Fibroblast of skin of scalp (primary cell): ENCODE data around the gene SETD4.
A peak's percentile ranks its signal among the peaks of the same experiment; 100 is the strongest.

Experiments used
- DNase-seq: peaks from one replicate; pipeline ENCODE4 v3.0.0-alpha.2; 2013

The SETD4 gene

DNA sequence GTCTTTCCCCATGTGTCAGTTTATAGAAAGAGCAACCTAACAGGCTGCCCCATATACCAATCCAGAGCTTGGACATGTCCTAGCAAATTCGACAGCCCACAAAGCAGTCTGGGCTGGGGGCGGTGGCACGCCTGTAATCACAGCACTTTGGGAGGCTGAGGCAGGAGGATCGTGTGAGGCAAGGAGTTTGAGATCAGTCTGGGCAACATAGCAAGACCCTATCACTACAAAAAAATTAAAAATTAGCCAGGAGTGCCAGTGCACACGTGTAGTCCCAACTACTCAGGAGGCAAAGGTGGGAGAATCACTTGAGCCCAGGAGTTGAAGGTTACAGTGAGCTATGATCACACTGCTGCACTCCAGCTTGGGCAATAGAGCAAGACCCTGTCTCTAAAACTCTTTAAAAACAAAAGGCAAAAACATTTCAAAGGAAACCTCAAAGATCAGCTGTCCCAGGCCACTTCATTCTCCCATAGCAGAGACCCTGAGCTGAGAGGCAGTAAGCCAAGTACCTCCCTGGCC, 54.4 kb downstream of the SETD4 start:
- no peak for DNase-seq

GRCh38 chr21:36005018-36005417, 55.3 kb downstream of the SETD4 start:
- peak; percentile 18 for DNase-seq

- DNase-seq = peak; percentile 40
Observed at GRCh38 chr21:36004441-36004840, 55.9 kb downstream of the SETD4 start.

- DNase-seq = no peak
Observed at GRCh38 chr21:36003776-36004175, 56.5 kb downstream of the SETD4 start.

- DNase-seq = no peak
Observed at GRCh38 chr21:35996217-35996616, 64.1 kb downstream of the SETD4 start.

DNA sequence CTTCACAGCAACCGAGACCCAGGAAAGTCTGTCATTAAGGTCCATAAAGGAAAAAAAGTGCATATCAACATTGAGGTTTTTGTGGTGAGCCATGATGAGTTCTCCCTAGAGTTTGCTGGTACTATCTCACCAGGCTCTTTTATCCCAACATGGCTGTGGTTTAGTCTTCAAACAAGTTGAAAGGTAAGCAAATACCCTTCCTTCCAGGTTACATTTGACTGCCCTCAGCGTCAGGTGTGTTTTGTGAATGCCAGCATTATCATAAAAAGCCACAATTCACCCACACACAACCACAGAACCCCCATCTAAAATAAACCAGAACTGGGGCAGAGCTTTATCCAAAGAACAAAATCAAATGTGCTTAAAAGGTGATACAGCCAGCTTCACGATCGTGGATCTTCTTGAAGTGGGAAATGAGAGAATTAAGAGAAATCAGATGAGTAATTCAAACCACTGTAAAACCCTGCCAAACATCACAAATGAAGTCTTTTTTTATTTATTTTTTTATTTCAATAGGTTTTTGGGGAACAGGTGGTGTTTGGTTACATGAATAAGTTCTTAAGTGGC, 64.7 kb downstream of the SETD4 start:
- no peak for DNase-seq

- DNase-seq = no peak
Observed at GRCh38 chr21:35994613-35995012, 65.7 kb downstream of the SETD4 start.

DNA sequence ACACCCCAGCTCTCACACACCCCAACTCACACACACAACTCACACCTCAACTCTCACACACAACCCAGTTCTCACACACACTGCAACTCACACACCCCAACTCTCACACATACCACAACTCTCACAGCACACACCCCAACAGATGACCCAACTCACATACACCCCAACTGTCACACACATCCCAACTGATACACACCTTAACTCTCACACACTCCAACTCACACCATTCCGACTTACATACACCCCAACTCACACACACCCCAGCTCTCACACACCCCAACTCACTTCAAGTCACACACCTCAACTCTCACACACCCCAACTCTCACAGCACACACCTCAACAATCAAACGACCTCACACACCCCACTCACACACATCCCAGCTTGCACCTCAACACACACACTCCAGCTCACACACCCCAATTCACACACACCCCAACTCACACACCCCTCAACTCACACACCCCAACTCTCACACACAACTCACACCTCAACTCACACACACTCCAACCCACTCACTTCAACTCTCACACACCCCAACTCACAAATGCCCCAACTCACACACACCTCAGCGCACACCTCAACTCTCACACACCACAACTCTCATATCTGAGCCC, 66.3 kb downstream of the SETD4 start:
- DNase-seq = no peak

DNA sequence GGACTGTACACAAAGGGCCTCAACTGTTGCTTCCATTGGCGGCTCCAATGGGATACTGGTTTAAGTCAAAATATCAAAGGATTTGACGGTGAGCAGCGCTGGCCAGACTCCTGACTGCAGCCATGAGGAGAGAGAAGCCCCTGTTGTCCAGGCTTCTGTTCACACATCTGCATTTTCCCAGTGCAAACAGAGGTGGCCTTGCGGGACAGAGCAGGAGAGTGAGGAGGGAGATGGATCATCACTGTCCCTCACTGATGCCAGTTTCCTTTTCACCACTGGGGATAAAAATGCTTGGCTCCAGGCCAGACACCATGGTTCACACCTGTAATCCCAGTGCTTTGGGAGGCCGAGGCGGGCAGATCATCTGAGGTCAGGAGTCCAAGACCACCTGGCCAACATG, 69.2 kb downstream of the SETD4 start:
- no peak for DNase-seq

DNA sequence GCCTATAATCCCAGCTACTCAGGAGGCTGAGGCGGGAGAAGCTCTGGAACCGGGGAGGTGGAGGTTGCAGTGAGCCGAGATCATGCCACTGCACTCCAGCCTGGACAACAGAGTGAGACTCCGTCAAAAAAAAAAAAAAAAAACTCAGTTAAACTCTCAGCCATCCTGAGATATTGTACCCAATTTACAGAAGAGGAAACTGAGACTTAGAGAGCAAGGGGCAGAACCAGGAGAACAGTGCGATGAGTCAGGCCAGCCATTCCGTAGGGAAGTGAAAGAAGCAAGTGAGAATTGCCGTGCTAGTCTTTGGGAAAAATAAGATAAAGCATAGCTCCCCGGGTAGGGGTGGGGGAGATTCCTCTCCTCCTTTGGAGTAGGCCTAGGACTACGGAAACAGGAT, 69.7 kb downstream of the SETD4 start:
- DNase-seq = no peak

DNA sequence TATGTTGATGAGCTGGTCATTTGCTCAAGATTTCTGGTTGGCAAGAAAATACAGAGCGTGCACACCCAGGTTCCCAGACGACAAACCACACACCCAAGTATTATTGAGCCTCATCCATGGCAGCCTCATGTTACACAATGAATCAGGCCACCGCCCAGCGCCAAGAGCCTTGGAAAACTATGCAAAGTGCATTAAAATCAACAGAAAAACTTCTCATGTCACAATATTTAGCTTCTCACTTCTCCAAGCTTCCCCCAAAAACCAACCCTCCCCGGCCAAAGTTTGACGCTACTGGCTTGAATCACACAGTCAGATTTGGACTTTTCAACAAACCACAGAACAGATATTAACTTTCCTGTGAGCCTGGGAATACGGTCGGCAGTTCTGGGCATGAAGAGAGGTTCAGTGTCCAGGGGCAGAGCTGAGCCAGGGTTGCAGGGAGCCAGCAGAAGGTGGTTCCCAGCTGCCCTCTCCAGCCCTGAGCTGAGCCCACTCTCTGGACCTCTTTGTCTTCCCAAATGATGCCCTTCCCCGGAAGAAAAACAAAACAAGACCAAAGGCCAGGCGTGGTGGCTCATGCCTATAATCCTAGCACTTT, 71.1 kb downstream of the SETD4 start:
- peak; percentile 5 for DNase-seq

DNA sequence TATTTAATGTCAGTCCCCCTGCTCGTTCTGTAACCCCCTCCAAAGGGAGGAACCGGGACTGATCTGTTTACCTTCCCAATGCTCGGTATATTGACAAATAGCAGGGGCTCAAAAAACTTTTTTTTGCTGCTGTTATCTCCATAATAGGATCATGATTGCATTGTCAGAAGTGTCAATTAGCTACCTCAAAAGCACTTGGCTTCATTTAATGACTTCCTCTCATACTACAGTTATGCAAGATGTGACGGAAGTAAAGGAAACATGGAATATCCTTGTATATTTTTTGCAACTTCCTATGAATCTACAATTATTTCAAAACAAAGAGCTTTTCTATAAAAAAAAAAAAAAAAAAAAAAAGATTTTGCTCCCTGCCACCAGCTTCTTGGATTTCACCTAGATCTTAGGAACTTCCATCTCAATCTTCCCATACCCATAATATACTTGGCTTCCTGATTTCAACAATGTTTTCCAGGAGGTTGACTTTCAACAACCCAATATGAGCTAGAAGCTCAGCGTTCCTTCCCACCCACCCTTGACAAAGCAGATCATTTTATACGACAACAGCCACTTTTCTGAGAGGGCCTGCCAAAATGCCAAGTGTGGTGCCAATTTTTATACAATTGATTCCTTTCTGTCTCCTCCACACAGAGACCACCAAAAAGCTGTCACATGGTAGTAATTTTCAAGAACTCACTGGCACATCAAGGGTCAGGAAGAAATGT, 71.7 kb downstream of the SETD4 start:
- DNase-seq = no peak

DNA sequence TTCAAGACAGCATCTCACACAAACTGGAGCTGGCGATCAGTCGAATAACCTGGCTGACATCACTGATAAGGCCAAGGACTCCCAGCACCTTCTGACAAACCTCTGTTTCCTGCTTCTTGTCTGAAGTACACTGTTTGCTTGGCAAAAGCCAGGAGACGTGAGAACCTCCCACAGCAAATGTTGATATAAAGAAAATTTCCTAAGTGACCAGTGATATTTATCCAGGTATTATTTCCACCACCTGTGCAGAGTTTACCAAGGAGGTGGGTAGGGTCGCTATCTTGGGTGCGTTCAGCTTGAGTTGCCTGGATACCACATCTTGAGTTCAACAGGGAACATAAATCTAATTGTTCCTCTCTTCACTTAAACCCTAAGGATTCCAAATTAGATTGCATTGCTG, 72.9 kb downstream of the SETD4 start:
- no peak for DNase-seq

GRCh38 chr21:35984654-35985361, 75.5 kb downstream of the SETD4 start:
- no peak for DNase-seq
